GM19397 (cell line): Measurements from ENCODE around the gene HYCC1.

ENCODE experiments used
- ATAC-seq: cut with Tn5 transposase; IDR thresholded peaks from one replicate; pipeline ENCODE4 v1.9.1; 2021; ENCODE audit warnings: mild to moderate bottlenecking, moderate library complexity; ENCODE audit not compliant: unreplicated experiment

Gene HYCC1

DNA sequence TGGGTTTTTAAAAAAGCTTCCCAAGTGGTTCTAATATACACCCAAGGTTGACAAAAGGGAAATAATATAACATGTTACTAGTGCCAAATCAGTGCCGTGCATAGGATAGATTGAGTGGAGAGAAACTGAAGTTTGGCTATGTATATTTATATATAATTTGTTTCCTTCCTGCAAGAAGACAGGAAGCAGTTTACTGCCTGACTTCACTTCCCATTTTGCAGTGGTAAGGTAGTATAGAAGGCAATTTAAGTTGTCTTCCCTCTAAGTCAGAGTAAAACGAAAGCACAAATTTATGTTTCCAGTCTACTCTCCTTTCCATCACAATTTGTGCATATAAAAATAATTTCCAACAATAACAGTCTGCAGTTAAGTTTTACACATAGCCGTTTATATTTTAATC is 3.4 kb upstream of the HYCC1 start:
- ATAC-seq, result no peak

DNA sequence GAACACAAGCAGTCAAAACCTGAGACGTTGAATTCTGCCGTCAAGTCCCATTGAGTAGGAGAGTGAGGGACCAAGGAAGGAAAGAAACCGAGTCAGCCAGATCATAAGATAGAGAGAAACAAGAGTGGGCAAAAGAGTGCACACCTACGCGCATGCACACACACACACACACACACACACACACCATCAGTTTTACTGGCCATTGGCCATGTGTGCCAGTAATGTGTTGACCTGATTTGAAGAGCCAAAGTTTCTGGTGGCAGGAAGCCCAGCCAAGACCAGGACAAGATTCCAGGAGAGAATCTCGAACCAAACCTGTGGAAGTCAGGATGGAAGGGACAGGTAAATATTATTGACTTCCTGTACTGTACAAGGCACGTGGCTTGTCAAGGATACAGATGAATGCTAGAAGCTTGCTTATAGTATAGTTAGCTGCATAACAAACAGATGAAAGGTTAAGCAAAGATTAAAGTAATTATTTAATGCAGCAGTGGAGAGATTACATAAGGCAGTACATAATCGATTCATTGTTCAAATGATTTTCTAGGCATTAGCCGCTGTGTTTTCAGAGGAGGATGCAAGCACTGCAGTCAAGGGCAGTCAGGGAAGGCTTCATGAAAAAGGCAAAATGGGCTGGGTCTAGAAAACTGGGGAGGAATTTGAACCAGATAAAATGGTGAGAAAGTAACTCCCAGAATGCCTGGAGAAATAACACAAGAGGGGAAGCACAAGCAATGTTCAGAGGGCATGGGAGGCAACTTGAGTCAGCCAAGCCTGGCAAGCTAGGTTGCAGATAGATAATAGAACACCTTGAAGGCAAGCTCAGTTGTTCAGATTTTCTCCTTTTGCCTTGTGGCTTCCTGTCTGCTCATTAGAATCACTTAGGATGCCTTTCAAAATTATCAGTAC is 2.7 kb upstream of the HYCC1 start:
- no peak for ATAC-seq

DNA sequence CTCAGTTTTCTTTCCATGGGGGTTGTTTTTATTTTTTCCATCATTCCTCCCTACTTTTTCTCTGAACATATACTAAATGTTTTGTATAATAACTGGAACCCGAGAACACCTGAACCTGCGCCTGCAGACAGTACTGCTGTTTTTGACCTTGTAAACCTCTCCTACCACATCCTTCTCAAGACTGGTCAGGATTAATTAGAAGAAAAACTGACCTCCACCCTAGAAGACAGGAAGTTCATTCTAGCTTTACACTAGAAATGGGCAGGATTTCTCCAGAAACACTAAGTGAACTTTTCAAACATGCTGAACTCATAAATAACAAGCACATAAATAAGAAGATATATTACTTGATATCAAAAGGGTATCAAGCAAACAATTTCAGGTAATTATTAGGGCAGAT is 751 bp upstream of the HYCC1 start:
- ATAC-seq, result no peak

DNA sequence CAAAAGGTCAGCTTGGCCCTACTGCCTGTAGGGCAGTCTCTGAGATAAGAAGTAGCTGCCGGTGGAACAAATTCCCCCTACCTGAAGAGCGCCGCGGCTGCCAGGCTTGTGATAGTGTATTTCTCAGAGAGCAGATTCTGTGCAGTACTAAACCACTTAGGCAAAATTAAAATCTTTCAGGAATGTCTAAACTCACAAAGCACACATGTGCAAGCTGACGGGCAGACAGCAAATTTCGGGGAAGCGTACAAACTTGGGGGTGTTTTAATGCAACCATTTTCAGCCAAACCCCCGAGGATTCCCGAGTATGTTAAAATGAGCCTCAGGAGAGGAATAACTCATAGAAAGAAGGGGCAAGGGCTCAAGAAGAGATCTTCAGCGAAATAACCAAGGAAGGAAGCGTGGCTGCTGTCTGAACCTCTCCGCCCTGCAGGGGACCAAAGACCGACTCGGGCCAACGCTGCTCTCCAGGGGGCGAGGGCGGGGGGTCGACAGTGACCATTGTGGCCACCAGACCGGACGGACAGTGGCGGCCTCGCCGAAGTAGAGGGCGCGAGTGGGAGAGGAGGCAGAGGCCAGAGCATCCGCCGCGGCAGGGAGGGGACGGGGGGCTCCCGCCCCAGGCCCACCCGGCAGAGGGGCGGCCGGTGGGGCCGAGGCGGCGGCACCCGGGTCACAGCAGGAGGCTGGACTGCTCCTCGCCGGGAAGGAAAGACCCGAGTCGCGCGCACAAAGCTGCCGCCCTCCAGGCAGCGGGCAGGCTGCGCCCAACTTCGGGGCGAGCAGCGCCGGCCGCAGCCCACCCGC is 819 bp downstream of the HYCC1 start:
- ATAC-seq, result peak; percentile 4

DNA sequence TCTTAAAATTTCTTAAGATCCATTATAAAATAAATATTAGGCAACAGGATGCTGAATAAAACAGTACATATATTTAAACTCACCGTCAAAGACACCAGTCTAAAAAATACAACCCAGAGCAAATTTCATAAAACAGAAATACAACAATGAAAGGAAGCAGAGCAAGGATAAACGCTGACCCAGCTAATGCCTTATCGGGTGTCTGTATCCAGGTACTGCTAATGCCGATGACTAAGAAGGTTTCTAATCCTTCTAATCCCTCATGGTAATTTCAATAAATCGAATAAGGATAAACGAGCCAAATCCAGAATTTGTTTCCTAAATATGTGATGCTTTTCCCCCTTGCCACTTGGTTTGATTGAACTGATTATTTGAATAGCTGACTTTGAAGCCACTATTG is 1.7 kb downstream of the HYCC1 start:
- no peak for ATAC-seq

DNA sequence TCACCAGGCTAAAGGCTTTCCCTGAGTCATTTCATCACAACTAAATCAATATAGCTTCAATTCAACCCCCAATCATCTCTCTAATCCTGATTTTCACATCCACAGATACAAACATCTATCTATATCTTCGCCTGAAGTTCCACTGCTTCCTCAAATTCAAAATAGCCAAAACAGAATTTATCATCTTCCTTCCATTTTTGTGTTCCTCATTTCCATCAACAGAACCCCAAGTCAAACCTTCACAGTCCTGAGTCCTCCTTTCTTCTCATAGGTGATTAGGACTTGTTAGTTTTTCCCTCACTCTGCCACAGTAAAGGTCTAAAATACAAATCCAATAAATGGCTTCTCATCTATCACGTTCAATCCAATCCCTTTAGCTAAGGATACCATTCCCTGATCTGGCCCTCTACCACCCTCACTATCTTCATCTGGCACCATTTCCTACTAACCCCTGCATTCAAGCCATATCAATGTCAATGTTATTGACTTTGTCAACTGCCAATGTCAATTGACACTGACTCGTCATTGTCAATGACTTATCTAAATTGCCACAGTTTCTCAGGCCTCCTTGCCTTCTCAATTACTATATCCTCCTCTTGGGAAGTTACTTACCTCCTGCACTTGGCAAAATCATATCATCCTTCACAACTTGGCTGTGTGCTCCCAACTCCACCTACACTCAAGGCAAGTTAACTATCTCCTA is 2.6 kb downstream of the HYCC1 start:
- no peak for ATAC-seq

DNA sequence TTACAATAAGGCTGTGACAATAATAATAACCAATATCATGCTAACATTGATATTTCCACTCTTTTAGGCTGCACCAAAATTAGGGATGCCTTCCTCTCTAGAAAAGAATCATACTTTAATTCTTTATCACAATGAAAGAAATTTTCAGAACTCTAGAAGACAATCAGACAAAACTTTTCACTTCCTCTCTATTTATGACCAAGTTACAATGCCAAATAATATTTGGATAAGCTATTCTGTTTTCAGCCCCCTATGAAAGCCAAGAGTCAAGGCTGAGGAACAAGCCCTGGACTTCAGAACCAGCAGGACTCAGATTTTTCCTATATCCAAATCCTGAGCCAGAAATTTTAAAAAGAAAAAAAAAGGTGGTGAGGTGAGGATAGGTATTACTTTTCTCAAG is 4.6 kb downstream of the HYCC1 start:
- ATAC-seq, result no peak

DNA sequence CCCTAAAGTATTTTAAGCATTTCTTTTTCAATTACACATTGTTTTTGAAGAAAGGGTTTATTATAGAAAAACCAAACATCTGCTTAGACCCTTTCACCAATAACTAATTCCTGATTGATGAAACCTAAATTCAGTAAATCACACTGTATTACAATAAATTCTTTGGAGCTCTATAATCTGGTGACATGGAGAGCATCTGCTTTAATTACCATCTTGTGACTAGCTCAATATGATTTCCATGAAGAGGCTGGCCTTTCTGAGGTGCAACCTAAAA is 9.7 kb downstream of the HYCC1 start:
- no peak for ATAC-seq

DNA sequence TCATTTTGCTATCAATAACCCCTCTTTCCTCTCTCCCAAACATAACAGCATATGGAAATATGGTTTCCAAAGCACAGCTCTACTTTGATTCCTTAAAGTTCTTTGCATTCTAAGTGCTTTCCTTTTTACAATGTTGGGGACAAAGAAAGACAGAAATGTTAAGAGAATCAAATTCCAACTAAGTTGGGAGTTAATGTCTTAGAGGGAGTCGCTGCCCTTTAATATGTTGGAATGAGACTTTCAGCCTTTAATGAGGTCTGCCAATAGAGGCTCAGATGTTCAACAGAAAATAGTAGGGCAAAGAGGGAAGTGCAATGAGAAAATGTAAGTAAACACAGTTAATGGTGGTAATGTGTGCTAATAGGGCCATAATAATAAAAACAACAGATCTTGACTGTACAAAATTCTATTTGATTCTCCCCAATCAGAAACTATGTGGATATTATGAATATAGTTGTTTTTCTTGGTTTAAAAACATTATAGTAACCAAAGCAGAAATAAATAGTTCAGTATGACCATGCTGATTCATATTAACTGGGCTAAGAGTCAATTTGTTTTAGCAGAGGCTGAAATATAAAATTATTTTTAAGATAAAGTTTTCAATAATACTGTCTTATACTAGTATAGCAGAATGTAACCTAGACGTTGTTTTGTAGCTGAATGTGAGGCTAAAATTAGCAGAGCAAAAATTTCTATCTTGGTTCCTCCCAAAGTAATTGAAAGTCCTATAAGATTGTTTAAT is 10.3 kb downstream of the HYCC1 start:
- no peak for ATAC-seq

DNA sequence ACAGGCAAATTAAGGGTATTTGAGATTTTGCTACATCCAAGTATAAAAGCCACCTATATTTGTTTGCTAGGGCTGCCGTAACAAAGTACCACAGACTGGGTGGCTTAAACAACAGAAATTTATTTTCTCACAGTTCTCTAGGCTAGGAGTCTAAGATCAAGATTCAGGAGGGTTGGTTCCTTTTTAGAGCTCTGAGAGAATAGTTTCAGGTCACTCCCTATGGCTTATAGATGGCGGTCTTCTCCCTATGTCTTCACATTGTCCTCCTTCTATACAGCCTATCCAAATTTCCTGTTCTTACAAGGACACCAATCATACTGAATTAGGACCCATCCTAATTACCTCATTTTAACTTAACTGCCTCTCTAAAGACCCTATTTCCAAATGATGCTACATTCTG is 11.2 kb downstream of the HYCC1 start:
- no peak for ATAC-seq

DNA sequence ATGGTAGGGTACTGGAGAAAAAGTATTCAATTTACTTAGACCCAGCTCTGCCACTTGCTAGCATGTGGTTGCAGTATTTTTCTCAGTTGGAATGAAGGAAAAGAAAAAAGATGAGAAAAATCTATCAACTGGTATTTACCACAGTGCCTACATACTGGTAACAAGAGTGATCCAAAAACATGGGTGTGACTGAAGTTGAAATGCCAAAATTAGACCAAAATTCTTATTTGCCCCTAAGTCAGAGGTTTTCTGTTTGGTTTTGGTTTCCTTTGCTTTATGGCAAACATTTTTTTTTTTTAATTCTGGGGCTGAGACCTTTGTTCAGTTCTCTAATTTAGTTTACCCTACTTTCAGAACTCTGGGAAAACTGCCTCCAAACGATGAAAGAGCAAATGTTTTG is 12.3 kb downstream of the HYCC1 start:
- no peak for ATAC-seq

DNA sequence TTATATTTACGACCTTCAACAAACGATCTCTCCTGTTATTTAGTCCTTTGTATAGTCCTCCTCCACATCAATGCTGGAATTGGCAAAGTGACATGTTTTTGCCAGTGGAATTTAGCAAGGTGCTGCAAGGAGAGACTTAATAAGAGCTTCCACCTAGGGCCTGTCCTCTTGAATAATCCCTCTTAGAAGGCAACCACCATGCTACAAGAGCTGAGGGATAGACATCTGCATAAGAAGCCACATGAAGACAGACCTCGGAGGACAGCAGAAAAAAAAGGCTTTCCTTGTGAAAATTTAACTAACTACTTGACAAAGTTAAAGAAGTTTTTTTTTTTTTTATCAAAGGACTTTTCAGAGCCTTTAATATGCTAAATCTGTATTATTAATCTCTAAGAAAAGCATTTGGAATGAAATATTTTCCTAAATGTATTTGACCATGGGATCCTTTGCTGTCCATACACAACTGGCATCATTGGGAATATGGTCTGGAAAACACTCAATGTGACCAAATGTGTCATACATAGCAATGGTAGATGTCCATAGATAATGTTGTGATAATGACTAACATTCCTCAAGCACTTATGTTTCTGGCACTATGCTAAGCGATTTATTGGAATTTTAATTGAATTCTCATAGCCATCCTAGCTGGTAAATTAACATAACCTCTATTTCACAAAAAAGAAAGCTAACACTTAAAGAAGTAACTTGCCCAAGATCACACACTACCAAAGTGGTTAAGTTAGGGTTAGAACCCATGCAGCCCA is 13.2 kb downstream of the HYCC1 start:
- no peak for ATAC-seq

DNA sequence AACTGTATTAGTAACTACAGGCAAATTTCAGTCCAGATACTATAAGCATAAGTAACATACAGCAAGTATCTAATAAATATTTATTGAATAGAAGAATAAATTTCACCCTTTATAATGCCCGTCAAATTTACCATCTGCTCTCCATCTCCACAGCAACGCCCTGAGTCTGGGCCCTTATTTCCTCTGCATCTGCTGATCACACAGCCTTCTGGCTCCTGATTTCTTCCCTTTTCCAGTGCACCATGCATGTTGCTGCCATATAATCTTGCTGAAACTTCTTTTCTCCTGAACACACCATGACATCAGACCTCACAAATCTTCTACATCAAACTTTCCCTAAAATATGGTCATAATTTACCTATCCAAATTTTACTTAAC is 15.4 kb downstream of the HYCC1 start:
- ATAC-seq, result no peak

DNA sequence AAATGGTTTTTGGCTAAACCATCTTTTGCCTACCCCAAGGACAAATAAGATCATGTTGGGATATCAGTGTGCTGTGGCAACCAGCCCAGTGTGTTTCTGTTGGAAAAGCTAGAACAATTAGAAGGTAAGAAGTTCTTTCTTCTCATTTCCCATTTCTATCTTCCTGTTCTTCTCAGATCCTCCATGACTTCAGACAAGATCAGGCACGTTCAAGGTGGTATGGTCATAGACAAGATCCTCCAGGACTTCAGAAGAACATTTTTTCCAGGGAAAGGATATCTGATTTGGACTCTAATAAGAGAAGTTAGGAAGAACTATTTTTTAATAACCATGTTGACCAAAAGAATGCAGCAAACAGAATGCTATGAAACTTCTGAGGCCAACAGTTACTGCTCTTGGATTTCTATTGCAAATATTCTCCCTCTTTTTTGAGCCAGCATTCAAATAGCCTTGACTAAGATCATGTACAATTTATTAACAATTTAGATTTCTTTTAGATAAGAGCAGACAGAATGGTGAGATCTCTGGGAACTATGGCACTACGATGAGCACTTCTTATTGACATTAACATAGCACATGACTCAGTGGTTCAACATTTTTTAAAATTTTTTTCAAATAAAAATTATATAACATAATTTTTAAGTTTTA is 15.9 kb downstream of the HYCC1 start:
- no peak for ATAC-seq

DNA sequence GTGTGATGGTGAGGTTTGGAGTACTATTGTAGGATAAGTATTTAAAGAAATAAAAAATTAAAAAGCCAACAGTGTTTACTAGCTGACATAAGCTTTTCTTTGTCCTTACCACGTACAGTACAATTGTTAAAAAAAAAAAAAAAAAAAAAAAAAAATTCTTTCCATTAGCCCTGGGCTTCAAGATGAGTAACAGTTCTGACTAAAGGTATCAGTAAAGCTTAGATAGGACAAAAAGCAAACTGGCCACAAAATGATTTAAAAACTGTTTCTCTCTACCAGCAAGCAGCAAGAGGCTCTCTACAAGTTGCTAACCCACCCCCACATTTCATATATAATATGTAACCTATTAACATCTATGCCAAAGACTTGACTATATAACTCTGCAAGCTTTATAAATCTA is 17.5 kb downstream of the HYCC1 start:
- no peak for ATAC-seq

DNA sequence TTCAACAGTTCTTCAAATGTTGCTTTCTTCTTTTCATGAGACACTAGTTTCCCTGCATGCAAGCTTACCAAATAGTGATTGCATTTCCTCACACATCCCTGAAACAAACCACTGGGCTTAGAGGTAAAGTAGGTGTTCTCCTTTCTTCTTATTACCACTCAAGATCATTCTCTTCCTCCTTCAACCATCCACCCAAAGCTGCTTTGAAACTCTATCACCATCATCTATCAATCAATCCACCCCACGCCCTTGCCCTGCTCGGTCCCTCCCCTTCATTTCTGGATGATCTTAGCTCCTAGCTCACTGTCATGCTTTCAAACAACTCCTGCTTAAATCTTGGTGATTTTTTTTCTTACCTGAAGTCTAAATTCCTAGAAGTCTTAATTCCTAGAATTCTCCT is 18.9 kb downstream of the HYCC1 start:
- ATAC-seq, result no peak

DNA sequence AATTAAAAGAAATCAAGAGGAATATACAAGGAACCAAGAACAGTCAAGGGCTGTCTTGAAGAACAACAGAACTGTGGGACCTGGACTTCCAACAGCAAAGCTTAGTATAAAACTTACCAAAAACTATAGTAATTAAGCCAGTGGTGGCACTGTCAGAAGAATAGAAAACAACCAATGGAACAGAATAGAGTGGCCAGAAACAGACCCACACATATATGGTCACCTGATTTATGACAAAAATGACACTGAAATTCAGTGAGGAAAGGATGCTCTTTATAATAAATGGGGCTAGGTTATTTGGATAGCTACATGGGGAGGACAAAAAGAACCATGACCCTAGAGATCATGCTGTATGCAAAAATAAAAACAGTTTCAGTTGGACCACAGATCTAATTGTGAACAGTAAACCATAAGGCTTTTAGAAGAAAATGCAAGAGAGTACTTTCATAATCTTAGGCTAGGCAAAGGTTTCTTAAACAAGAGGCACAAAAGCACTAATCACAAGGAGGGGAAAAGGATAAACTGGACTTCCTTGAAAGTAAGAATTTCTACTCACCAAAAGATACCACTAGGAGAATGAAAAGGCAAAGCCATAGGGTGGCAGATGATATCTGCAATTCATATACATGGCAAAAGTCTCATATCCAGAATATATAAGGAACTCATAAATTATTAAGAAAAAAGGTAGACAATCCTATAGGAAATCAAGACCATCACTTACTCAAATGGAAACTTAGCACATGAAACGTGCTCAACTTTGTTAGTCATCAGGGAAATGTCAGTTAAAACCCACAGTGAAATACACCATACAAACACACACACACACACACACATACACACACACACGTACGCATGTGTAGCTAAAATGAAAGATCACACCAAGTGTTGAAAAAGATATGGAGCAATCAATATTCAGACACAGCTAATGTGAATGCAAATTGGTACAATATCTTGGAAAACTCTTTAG is 20.8 kb downstream of the HYCC1 start:
- ATAC-seq, result peak; percentile 85

DNA sequence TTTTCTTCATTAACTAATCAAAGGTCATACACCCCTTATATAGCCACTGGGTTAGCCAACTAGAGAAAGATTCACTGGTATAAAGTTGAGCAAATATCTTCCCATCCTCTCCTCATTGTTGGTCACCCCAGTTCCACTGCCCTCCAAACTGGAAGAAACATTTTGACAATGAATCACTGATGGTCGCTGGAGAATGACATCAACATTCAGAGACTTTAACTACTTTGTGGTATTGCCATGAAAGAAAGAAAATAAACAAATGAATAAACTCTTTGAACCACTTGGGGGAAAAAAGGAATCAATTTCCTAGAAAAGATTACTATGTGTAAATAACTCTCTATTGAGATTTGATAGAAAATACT is 23.4 kb downstream of the HYCC1 start:
- no peak for ATAC-seq
